ENCODE data around the gene DAB2.

Gene DAB2

GRCh38 chr5:39387293-39387692 is 37.5 kb downstream of the DAB2 start:
- no peak for TF ChIP-seq CTCF (IDR thresholded peaks at IDR 0.05; ENCODE audit: low read depth, low read length)

GRCh38 chr5:39384271-39384670 is 40.5 kb downstream of the DAB2 start:
- no peak overlapping the region for H3K4me3 ChIP-seq (ENCODE audit: low read depth, low read length)
- no peak for TF ChIP-seq CTCF (IDR thresholded peaks at IDR 0.05; ENCODE audit: low read depth, low read length)

More at GRCh38 chr5:39387293-39387692, 37.5 kb downstream of the DAB2 start:
- H3K4me3 ChIP-seq (ENCODE audit: low read depth, low read length), result no peak overlapping the region

DNA sequence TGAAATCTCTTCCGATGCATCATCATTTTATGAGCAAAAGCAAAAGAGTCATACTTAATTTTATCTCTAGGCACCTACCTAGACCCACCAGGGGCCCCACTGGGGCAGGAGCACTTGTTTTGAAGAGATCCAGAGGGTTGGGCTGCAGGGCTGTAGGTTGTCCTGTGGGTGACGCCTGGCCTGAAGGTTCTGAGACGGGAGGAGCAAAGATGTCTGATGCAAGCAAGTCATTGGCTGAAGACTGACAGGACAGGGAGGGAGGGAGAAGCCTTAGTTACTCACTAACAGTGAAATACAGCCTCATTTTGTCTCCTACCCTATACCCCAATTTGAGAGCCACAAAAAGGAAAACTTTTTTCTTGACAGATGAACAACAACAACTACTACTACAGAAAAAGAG is 43.4 kb downstream of the DAB2 start:
- TF ChIP-seq CTCF (IDR thresholded peaks at IDR 0.05; ENCODE audit: low read depth, low read length), result no peak

DNA sequence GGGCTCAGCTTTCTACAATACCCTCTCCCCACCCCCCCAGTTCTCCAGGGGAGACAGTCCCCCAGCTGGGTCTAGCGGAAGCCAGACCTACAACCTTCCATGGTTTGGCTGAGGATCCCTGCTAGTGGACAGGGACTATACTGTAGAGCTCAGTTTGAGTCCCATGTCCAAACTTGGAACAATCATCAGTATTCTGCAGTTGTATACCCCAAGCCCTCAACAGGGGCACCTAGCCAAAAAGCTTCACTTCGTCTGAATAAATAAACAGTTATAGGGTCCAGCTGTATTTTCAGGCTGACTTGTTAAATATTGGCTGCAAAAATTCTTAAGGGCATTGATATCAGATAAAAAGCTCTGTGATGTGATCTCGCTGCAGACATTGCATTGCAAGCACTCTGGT is 45.1 kb downstream of the DAB2 start:
- H3K4me3 ChIP-seq (ENCODE audit: low read depth, low read length), result no peak overlapping the region
- TF ChIP-seq CTCF (IDR thresholded peaks at IDR 0.05; ENCODE audit: low read depth, low read length), result no peak

More for the DNA sequence above, 43.4 kb downstream of the DAB2 start:
- H3K4me3 ChIP-seq (ENCODE audit: low read depth, low read length), result no peak overlapping the region

DNA sequence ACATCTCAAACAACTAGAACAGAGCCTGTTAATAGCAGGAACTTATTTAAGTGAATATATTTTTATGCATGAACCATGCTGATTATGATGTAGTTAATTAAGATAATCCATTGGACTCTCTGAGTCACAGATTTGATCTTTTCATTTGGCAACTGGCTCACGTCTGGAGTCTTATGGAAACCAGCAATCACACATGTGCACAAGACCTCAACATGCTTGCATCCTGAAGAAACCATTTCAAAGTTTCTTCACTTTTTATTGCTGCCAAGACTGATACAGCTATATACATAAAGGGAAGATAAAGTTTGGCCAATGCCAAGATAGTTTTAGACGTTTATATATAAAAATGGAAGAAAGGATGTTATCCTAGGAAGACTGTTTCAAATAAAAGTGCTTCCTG is 47.2 kb downstream of the DAB2 start:
- no peak overlapping the region for H3K4me3 ChIP-seq (ENCODE audit: low read depth, low read length)
- no peak for TF ChIP-seq CTCF (IDR thresholded peaks at IDR 0.05; ENCODE audit: low read depth, low read length)

DNA sequence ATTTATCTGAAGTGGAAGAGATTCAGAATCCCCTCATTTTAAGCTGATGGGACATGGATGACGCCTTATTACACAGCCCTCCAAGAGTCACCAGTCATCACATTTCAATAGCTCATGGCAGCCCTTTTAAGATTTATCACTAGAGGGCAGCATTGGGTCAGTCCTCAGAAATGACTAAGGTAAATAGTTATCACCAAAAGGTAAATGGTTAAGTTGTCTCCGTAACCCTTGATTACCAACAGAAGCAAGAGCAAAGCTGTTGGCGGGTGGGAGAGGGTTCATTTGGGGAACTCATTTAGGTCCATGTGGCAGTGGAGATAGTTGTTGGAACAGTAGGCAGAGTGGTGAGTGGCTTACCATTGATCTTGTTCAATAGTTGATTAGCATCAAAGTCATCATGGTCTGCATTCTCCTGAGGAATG is 48.5 kb downstream of the DAB2 start:
- peak; percentile 45 for TF ChIP-seq CTCF (IDR thresholded peaks at IDR 0.05; ENCODE audit: low read depth, low read length)
- H3K4me3 ChIP-seq (ENCODE audit: low read depth, low read length), result no peak overlapping the region

- no peak for TF ChIP-seq CTCF (IDR thresholded peaks at IDR 0.05; ENCODE audit: low read depth, low read length)
- H3K4me3 ChIP-seq (ENCODE audit: low read depth, low read length), result no peak overlapping the region
Measured at GRCh38 chr5:39373791-39374190, 51.0 kb downstream of the DAB2 start.
